Lung microvascular endothelial cell (primary cell): ENCODE results near the gene HSPE1. TPM values are rescaled to one million over a fixed set of nuclear protein-coding genes. Genes with fewer than 3 reads are reported as not detected.

Experiments used
- total RNA-seq: library from RNA; depleted of rRNA; stranded (reverse); fragments of >200 nt; gene quantifications from 2 replicates; pipeline ENCODE4 v1.2.1, GENCODE V29; 2014

HSPE1 gene
- total RNA-seq, 1 donor from 2014 or later: 57.1 TPM

Other genes starting within 250 kb of the HSPE1 start
- gene ANKRD44, start 189.6 kb upstream of the HSPE1 start, total RNA-seq: 1.6 and 4.4 TPM in 2 replicates
- gene SF3B1, start 65.4 kb upstream of the HSPE1 start, total RNA-seq: 115 and 129 TPM in 2 replicates
- 19.0 and 30.0 TPM in 2 replicates for gene COQ10B, start 46.8 kb upstream of the HSPE1 start, total RNA-seq
- gene HSPD1, start 539 bp upstream of the HSPE1 start, total RNA-seq: 97.6 and 102 TPM in 2 replicates
- gene MOB4, start 15.7 kb downstream of the HSPE1 start, total RNA-seq: 23.1 and 25.4 TPM in 2 replicates
- 7.8 and 13.3 TPM in 2 replicates for gene RFTN2, start 175.2 kb downstream of the HSPE1 start, total RNA-seq
- 2.6 and 6.2 TPM in 2 replicates for gene MARS2, start 205.0 kb downstream of the HSPE1 start, total RNA-seq